ENCODE data around the gene PRTG.
"Not testable (repeated sequence)": the region's sequence is repeated elsewhere in the genome, so short reads cannot be mapped to it uniquely, and the experiment has no call there.

The PRTG gene

DNA sequence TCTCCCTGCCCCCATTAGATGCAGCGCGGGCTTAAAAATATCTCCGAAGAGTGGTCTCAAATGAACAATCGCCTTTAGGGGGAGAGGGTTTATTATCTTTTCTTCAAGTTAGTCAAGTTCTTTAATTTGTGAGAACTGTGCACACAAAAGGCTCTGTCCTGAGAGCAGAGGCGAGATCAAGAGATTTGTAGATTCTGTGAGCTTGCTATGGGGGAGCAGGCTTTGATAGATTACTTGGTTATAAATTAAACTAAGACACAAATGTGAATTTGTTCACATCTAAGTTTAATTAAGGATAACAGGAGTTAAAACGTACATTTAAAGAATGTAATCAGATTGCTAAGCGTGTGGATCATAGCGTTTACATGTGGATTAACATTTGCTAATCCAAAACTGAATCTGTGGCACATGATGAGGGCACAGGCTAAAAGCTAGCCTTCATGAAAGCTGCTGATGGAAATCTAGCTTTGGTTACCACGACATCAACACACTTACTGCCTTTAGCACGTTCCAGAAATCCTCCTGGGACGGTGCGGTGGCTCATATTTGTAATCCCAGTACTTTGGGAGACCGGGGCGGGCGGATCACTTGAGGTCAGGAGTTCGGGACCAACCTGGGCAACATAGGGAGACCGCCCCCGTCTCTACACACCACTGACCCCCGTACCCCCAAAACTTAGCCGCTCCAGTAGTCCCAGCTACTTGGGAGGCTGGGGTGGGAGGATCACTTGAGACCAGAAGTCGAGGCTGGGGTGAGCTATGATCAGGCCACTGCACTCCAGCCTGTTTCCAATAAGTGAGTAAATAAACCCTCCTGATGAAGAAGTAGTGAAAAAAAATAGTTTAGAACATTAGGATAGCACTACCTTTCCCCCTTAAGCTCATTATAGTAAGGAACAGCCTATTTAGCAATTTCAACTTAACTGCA is 1.0 kb upstream of the PRTG start:
- DNase-seq (ENCODE audit: low spot score), result no peak

- no peak for DNase-seq (ENCODE audit: low spot score)
Observed at GRCh38 chr15:55742498-55742926, 440 bp downstream of the PRTG start.

GRCh38 chr15:55741833-55742497 is 987 bp downstream of the PRTG start:
- DNase-seq (ENCODE audit: low spot score), result no peak

DNA sequence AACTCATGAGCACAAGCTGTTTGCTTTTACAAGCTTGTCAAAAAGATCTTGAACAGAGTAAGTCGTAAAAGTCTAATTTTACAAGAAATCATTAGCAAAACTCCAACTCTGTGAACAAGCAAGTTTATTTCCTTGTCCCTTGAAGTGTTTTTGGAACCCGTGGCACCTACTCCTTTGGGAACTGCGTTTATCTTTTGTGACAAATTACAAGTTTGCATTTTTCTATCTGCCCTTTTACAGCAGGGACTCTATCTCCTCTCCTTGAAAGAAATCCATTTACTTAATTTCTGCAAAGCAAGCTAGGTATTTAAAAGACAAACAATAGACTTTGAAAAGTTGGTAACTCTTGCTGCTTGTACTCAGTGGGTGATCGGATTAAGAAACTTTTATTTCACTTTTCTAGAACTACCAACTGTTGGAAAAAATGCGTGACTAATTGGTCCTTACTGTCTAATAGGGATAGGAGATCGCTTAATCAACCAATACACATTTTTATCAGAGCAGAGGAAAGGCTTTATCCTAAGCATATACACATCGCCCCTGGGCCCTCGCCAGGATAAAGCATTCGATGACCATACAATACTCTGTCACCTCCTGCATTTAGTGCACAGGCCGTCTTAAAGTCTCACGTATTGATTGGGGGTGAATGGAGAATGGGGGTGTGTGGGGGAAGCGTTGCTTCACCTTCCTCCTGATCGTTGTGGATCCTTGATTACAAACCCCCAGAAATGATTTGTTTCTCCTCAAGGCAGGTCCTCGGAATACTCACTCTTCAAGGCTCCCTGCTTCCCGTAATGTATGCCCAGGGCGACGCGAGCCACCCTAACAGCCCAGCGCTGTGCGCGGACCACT is 1.7 kb downstream of the PRTG start:
- no peak for DNase-seq (ENCODE audit: low spot score)

DNA sequence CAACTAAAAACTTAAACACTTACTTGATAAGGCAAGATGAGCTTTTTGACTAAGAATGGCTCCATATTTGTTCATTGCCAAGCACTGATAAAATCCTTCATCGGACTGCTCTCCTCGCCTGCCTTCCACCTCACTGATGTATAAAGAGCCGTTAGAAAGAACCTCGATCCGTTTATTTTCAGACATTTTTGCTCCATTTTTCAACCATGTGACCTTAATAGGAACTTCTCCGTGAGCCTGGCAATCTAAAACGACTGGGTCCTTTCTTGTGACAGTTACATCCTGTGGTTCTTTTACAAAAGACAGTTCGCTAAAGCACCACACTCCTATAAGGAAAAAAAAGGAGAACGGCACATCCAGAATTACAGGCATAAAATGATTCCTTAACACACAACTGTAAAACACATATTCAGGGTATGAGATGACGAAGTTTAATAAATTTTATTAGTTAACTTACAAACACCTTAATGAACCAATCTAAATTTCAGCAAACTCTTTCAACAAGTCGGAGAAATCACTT is 2.5 kb downstream of the PRTG start:
- DNase-seq (ENCODE audit: low spot score), result no peak

- no peak for DNase-seq (ENCODE audit: low spot score)
Observed at GRCh38 chr15:55739641-55740040, 3.3 kb downstream of the PRTG start.

- DNase-seq (ENCODE audit: low spot score), result no peak
Observed at GRCh38 chr15:55738715-55739114, 4.2 kb downstream of the PRTG start.

GRCh38 chr15:55737373-55737772 is 5.6 kb downstream of the PRTG start:
- no peak for DNase-seq (ENCODE audit: low spot score)

- no peak for DNase-seq (ENCODE audit: low spot score)
Observed at GRCh38 chr15:55736756-55737155, 6.2 kb downstream of the PRTG start.

GRCh38 chr15:55734641-55735040 is 8.3 kb downstream of the PRTG start:
- DNase-seq (ENCODE audit: low spot score), result no peak

GRCh38 chr15:55733461-55733860 is 9.5 kb downstream of the PRTG start:
- not testable (repeated sequence) for DNase-seq (ENCODE audit: low spot score)

- no peak for DNase-seq (ENCODE audit: low spot score)
Observed at GRCh38 chr15:55721554-55722185, 21.3 kb downstream of the PRTG start.

GRCh38 chr15:55715355-55716076 is 27.4 kb downstream of the PRTG start:
- DNase-seq (ENCODE audit: low spot score), result no peak

DNA sequence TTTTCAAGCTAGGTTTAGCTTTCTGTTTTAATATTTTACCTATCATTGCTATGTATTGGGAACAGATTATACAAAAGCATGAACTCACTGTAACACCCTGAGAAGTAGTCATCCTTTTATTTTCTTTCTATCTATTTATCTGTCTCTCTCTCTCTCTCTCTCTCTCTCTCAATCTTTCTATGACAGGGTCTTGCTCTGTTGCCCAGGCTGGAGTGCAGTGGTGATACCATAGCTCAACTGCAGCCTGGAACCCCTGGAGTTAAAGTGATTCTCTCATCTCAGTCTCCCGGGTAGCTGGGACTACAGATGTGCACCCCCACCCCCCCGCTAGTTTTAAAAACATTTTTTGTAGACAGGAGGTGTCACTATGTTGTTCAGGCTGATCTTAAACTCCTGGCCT is 28.9 kb downstream of the PRTG start:
- no peak for DNase-seq (ENCODE audit: low spot score)

DNA sequence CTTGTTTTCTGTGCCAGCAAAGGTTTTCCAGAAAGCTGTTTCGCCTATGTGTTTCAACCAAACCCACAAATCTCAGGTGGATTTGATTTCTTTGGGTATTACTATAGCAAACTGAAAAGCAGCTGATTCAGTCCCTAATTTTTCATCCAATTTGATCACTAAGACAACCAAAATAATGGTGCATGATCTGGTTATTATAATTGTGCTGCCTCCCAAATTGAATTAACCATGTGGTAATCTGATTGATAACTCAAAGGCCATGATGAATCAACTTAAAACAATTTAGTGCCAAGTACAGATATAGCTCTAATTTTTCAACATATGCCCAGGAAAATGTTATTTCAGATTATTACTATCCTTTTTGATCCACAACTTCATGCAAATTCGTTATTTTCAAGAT is 30.6 kb downstream of the PRTG start:
- DNase-seq (ENCODE audit: low spot score), result no peak

- DNase-seq (ENCODE audit: low spot score), result no peak
Observed at GRCh38 chr15:55710286-55710685, 32.7 kb downstream of the PRTG start.

- no peak for DNase-seq (ENCODE audit: low spot score)
Observed at GRCh38 chr15:55709458-55709857, 33.5 kb downstream of the PRTG start.

GRCh38 chr15:55708720-55709119 is 34.2 kb downstream of the PRTG start:
- DNase-seq (ENCODE audit: low spot score), result no peak

GRCh38 chr15:55707951-55708350 is 35.0 kb downstream of the PRTG start:
- no peak for DNase-seq (ENCODE audit: low spot score)

GRCh38 chr15:55707518-55707917 is 35.4 kb downstream of the PRTG start:
- DNase-seq (ENCODE audit: low spot score), result no peak

DNA sequence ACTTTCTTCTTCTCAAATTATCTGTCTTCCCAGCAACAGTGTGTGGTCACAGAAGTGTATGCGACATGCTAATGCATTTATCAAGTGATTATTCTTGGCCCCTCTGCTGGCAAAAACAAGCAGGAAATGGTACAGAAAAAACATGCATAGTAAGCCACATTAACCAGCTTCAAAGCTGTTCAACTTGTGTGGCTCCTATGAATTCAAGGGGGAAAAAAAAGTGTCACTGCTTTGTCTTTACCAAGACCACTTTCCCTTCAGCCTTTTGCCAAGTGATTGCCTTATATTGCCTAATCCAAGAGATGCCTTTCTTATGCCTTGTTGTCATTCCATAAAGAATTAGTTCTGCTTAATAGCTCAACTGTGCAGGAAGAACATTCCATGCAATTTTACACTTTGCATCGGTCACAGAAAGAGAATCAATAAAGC is 39.1 kb downstream of the PRTG start:
- no peak for DNase-seq (ENCODE audit: low spot score)
